NCI-H748 treated with DMSO at 0.1 percent for 48 hours (cell line): ENCODE measurements around the gene AOX1.
"Not testable (repeated sequence)": the region's sequence is repeated elsewhere in the genome, so short reads cannot be mapped to it uniquely, and the experiment has no call there.

Experiments used
- DNase-seq: peaks from one replicate; lab custom pipeline; 2025; lab: John Stamatoyannopoulos, UW

Gene AOX1

GRCh38 chr2:200585730-200586643, at the start of gene AOX1:
Gene AOX1, plus strand, starts transcription at chr2:200586014. Its CDS starts 95 bp downstream, at chr2:200586109.
- DNase-seq, result no peak

GRCh38 chr2:200538139-200538538, 47.7 kb upstream of the AOX1 start:
- DNase-seq, result no peak

DNA sequence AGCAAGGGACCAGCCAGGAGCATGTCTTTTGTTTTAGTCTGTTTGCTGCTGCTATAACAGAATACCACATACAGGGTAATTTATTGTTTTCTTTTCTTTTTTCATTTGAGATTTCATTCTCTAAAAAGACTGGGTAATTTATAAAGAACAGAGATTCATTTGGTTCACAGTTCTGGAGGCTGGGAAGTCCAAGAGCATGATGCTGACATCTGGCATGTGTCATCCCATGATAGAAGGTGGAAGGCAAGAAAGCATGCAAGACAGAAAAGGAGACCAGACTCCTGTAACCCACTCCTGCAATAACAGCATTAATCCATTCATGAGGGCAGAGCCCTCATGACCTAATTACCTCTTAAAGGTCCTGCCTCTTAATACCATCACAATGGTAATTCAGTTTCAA, 45.0 kb upstream of the AOX1 start:
- no peak for DNase-seq

DNA sequence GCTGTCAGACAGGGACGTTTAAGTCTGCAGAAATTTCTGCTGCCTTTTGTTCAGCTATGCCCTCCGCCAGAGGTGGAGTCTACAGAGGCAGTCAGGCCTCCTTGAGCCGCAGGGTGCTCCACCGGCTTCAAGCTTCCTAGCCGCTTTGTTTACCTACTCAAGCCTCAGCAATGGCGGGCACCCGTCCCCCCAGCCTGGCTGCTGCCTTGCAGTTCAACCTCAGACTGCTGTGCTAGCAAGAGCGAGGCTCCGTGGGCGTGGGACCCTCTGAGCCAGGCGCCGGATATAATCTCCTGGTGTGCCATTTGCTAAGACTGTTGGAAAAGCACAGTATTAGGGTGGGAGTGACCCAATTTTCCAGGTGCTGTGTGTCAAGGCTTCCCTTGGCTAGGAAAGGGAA, 19.2 kb upstream of the AOX1 start:
- DNase-seq, result not testable (repeated sequence)

GRCh38 chr2:200567932-200568331, 17.9 kb upstream of the AOX1 start:
- DNase-seq, result no peak

DNA sequence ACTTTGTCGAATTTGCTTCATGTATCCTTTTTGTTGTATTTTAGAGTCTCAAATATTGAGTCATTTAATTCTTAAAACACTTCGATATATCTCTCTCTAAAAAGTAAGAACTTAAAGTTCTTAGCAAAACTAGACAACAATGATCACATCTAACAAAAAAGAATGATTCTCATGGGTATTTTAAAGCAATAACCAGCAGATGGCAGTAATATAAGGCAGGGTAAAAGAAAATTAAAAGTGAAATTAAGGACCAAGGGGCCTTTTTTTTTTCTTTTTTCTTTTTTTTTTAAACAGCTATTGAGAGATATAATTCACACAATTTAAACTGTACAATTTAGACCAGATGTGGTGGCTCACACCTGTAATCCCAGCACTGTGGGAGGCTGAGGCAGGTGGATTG, 9.9 kb upstream of the AOX1 start:
- DNase-seq, result no peak

GRCh38 chr2:200577027-200577426, 8.8 kb upstream of the AOX1 start:
- no peak for DNase-seq

GRCh38 chr2:200578778-200579177, 7.0 kb upstream of the AOX1 start:
- DNase-seq, result no peak

DNA sequence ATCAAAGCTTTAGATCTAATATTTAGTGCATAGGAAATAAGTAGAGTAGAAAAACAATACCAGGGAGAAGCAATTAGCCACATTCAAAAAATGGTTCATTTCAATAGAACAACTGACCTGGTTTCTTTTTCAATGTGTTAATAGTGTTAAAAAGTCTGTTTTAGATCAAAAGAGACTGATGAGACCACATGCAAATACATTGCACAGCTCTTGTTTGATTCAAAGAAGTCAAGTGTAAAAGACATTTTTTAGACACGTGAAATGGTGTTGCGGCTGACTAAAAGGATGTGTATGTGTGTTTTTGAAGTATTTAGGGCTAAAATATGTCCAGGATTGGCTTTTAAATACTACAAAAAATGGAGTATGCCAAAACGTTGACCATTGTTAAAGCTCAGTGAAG, 1.2 kb upstream of the AOX1 start:
- no peak for DNase-seq

DNA sequence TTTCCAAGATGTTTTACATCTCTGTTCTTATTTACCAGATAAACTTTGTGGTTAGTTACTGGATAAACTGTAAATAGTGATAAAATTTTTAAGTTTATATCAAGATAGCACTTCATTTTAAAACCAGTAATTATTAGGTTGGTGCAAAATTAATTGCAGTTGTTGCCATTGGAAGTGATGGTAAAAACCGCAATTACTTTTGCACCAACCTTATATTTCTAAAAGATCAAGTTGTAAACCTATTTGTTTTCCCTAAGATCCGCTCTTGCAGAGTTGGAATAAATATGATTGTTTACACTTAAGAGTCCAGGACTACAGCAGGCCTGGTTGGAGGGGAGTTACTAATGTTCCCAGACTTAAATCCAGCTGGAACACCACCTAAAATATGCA, 479 bp upstream of the AOX1 start:
- no peak for DNase-seq

- no peak for DNase-seq
These were observed 796 bp downstream of the AOX1 start for GRCh38 chr2:200586644-200586975.

DNA sequence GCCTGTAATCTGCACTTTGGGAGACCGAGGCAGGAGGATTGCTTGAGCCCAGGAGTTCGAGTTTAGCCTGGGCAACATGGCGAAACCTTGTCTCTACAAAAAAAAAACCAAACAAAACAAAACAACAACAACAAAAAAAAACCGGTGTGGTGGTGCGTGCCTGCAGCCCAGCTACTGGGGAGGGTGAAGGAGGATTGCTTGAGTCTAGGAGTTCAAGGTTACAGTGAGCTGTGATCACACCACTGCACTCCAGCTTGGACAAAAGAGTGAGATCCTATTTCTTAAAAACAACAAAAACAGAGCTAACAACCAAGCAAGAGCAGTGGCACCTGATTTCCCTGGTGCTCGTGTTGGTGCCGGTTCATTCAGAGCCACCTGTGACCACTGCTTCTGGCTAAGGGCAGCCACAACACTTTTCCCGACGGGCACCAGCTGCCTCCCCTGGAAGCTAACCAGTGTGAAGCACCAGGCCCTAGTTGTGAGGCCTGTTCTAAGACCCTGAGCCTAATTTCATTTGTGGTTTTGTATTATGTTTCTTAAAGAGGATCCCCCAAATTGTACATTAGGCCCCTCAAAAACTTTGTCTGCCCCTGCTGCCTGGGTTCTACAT, 1.3 kb downstream of the AOX1 start:
- DNase-seq, result no peak

GRCh38 chr2:200588076-200588678, 2.4 kb downstream of the AOX1 start:
- DNase-seq, result no peak

GRCh38 chr2:200590090-200590489, 4.3 kb downstream of the AOX1 start:
- no peak for DNase-seq

- no peak for DNase-seq
These were observed 5.5 kb downstream of the AOX1 start for GRCh38 chr2:200591308-200591707.

GRCh38 chr2:200592406-200593075, 6.7 kb downstream of the AOX1 start:
- no peak for DNase-seq

DNA sequence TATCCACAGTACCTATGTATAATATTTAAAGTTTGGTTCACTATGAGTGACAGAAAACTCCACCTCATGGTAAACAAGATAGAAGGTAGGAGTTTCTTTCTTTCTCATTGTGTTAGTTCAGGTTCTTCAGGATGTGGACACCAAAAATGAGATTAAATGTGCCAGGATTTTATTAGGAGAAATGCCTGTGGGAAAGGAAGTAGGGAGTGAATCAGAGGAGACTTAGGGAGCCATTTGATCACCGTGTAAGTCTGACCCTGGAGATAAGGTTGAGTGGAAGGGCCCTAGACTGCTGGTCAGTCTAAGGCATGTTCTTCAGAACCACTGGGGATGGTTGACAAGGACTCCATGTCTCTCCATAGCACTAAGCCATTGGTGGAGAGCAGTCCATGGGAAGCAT, 8.1 kb downstream of the AOX1 start:
- no peak for DNase-seq

DNA sequence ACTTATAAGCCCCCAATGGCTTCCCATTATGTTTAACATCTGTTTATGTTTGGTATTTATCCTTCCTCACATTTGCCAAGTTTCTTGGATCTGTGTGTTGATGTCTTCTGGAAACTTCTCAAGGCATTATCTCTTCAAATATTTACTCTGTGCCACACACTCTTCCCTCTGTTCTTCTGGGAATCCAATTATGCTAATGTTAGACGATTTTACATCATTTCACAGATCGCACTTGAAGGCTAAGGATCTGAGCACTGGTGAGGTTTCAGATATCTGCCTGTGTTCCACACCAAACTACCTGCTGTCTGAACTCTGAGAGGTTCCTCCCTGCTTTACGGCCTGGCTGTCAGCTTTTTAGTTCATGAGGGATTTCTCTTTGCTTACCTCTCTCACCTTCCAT, 10.1 kb downstream of the AOX1 start:
- DNase-seq, result no peak

GRCh38 chr2:200596774-200597570, 11.2 kb downstream of the AOX1 start:
- no peak for DNase-seq

- DNase-seq, result no peak
These were observed 13.4 kb downstream of the AOX1 start for GRCh38 chr2:200599206-200599605.

- no peak for DNase-seq
These were observed 14.9 kb downstream of the AOX1 start for GRCh38 chr2:200600549-200601225.
